HG03159 (cell line): Measurements from ENCODE around the gene TAF11L10.
"Not testable (repeated sequence)": the region's sequence is repeated elsewhere in the genome, so short reads cannot be mapped to it uniquely, and the experiment has no call there.

Experiments used
- ATAC-seq: cut with Tn5 transposase; IDR thresholded peaks from one replicate; pipeline ENCODE4 v1.9.1; 2021; ENCODE audit warnings: mild to moderate bottlenecking, moderate library complexity; ENCODE audit not compliant: unreplicated experiment

TAF11L10 gene

DNA sequence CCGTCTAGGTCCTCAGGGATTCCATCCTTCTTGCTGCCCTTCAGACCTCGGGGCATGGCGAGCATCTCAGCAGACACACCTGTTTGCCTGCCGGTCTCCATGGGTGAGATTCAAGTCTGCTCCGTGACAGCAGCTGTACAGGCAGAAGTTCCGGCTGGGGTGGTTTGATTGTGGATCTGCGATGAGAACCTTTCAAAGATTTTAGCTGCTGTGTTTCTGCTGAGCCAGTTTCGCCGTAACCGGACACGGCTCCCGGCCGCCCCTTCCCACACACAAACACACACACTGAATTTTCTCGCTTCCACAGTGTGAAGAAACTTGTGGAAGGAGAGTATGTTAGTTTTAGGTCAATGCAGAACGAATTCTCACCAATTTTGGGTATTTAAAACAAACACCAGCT, at the start of gene TAF11L10:
TSS of gene TAF11L10 (minus strand) at position 101 of the 400 bp plus-strand sequence.
- ATAC-seq: not testable (repeated sequence)

DNA sequence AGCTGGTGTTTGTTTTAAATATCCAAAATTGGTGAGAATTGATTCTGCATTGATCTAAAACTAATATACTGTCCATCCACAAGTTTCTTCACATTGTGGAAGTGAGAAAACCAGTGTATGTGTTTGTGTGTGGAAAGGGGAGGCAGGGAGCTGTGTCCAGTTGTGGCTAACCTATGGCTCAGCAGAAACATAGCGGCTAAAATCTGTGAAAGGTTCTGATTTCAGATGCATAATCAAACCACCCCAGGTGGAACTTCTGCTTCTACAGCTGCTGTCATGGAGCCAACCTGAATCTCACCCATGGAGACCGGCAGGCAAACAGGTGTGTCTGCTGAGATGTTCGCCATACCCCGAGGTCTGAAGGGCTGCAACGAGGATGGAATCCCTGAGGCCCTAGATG, 36.5 kb upstream of the TAF11L10 start, which contains the start of gene TAF11L14:
TSS of gene TAF11L14 (plus strand) at position 301 of the 400 bp plus-strand sequence.
- no peak for ATAC-seq

- ATAC-seq: not testable (repeated sequence)
These were observed 34.2 kb upstream of the TAF11L10 start, which contains the start of gene TAF11L13 for GRCh38 chr5:17631788-17632187. TAF11L13 (plus strand) TSS chr5:17632088.

DNA sequence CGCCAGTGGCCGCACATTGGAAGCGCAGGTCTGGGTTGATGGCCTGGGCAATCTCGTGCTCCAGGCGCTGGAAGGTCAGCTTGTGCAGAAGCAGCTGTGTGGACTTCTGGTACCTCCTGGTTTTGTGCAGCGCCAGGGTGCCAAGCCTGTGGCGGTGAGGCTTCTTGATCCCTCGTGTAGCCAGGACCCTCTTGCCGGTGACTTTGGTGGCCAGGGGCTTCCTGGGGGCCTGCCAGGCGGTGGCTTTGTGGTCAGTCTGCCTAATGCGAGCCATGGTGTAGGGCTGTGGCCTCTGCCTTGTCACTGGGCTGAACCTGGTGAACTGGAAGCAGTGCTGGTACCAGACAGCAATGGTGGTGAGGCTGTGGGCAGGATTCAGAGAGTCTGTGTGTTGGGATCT, 28.1 kb upstream of the TAF11L10 start:
- no peak for ATAC-seq

GRCh38 chr5:17620627-17621026, 23.0 kb upstream of the TAF11L10 start:
- ATAC-seq: no peak

DNA sequence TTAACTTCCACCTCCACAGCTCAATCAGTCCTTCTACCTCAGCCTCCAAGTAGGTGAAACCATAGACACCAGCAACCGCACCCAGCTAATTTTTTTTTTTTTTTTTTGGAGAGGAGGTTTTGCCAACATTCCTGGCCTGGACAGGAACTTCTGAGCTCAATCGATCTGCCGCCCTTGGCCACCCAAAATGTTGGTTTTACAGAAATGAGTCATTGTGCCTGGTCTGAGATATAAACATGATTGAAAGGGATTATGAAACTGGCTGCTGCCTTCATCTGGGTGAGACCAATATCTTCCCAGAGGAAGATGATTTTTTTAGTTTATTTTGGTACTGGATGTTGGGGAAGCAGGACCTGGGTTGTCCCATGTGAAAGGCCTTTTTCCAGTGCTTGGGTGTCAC, 21.7 kb upstream of the TAF11L10 start:
- ATAC-seq: no peak

- no peak for ATAC-seq
These were observed 17.4 kb upstream of the TAF11L10 start for GRCh38 chr5:17614872-17615605.

DNA sequence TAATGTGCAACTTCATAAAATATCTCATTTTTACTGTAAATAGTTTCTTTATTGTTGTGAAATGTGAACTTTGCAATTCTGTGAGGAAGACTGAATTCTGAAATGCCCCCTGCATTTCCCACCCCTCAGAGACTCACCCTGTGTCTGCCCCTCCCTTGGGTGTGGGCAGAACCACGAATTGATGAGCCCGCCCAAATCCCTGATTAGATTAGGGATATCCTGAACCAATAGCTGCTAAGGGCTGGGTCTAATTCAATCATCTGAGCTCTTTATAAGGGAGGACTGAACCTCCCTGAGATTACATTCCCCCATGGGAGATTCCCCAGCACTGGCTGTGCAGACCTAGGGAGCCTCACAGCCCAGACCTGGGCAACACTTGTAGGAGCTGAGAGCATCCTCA, 12.5 kb upstream of the TAF11L10 start, which contains the start of gene TAF11L12:
TSS of gene TAF11L12 (plus strand) at position 301 of the 400 bp plus-strand sequence.
- ATAC-seq: not testable (repeated sequence)

GRCh38 chr5:17607461-17607860, 9.8 kb upstream of the TAF11L10 start:
- ATAC-seq: not testable (repeated sequence)

- ATAC-seq: no peak
These were observed 7.3 kb upstream of the TAF11L10 start for GRCh38 chr5:17604951-17605350.

DNA sequence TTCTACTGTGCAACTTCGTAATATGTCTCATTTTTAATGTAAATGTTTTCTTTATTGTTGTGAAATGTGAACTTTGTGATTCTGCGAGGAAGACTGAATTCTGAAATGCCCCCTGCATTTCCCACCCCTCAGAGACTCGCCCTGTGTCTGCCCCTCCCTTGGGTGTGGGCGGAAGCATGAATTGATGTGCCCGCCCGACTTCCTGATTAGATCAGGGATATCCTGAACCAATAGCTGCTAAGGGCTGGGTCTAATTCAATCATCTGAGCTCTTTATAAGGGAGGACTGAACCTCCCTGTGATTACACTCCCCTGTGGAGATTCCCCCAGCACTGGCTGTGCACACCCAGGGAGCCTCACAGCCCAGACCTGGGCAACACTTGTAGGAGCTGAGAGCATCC, 6.3 kb upstream of the TAF11L10 start, which contains the start of gene TAF11L11:
TSS of gene TAF11L11 (plus strand) at position 304 of the 400 bp plus-strand sequence.
- ATAC-seq: not testable (repeated sequence)

- not testable (repeated sequence) for ATAC-seq
These were observed 3.4 kb downstream of the TAF11L10 start, which contains the start of gene TAF11L9 for GRCh38 chr5:17594255-17594654. TAF11L9 (minus strand) TSS chr5:17594394.

- not testable (repeated sequence) for ATAC-seq
These were observed 6.8 kb downstream of the TAF11L10 start, which contains the start of gene TAF11L8 for GRCh38 chr5:17590860-17591259. TAF11L8 (minus strand) TSS chr5:17590960.

DNA sequence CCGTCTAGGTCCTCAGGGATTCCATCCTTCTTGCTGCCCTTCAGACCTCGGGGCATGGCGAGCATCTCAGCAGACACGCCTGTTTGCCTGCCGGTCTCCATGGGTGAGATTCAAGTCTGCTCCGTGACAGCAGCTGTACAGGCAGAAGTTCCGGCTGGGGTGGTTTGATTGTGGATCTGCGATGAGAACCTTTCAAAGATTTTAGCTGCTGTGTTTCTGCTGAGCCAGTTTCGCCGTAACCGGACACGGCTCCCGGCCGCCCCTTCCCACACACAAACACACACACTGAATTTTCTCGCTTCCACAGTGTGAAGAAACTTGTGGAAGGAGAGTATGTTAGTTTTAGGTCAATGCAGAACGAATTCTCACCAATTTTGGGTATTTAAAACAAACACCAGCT, 12.0 kb downstream of the TAF11L10 start, which contains the start of gene TAF11L7:
TSS of gene TAF11L7 (minus strand) at position 101 of the 400 bp plus-strand sequence.
- not testable (repeated sequence) for ATAC-seq
